PFSK-1 (cell line): ENCODE measurements around the gene SYT6.

Experiments used
- FOXP2 ChIP-seq: optimal IDR thresholded peaks from 2 replicates; pipeline ENCODE3; 2011; ENCODE audit warnings: borderline replicate concordance, control low read depth, inconsistent platforms; ENCODE audit not compliant: insufficient read depth; ENCODE audit errors: extremely low read length, extremely low read depth
- REST ChIP-seq, 2 experiments: IDR thresholded peaks; 2 replicates each; pipeline versions ENCODE4 v1.6.1 to v1.8.0; 2011 to 2012; ENCODE audit warnings: low read depth in 2 of 2, low read length in 2 of 2, control low read depth in 1 of 2, inconsistent platforms in 1 of 2, mild to moderate bottlenecking in 1 of 2, moderate library complexity in 1 of 2; ENCODE audit not compliant: insufficient read depth in 1 of 2
- SIN3A ChIP-seq: IDR thresholded peaks from 2 replicates; pipeline ENCODE4 v1.6.1; 2012; ENCODE audit warnings: mild to moderate bottlenecking, low read length, moderate library complexity, borderline replicate concordance; ENCODE audit not compliant: insufficient read depth

DNA sequence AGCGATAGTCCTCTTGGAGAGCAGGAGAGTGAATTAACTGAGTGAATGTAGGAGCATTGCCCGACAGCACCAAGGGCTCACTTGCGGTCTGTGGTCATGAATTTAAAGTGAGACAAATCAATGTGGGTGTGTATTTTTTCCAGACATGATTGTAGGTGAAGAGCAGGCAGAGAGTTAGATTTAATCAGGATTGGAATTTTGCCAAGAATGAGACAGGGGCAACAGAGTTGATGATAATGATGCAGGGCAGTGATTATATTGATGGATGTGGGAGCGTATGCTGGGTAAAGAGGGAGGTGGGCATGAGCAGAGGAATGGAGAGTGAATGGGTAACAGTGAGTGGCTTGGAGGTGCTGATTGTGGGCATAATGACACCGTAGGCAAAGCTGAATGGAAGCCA lies 20.0 kb upstream of the SYT6 start:
- TF ChIP-seq SIN3A (no peak), REST (IDR thresholded peaks at IDR 0.05; ENCODE audit: insufficient read depth in 1 of 2, low read depth in 2 of 2, low read length in 2 of 2) (no peak), FOXP2 (no peak)
